Coronary artery (tissue), 2 donors: Measurements from ENCODE around the gene ACOX3.

Experiments used
- DNase-seq: peaks from one replicate; pipeline ENCODE4 v3.0.0-alpha.2; 2017; ENCODE audit warnings: low spot score
- H3K27ac ChIP-seq, 2 donors: fragments of 200-600 bp; sonication (generic); one replicate each; pipeline ENCODE4 v1.5.1; 2016 to 2019
- H3K4me3 ChIP-seq: fragments of 200-600 bp; sonication (generic); 2 replicates; pipeline ENCODE4 v1.5.1; 2016; ENCODE audit warnings: mild to moderate bottlenecking, moderate library complexity
- CTCF ChIP-seq: fragments of 200-600 bp; sonication (generic); IDR thresholded peaks from one replicate; pipeline ENCODE4 v1.5.1; 2019; ENCODE audit warnings: antibody characterized with exemption

Gene ACOX3

GRCh38 chr4:8394061-8394519 lies 46.4 kb downstream of the ACOX3 start:
- Histone ChIP-seq H3K4me3 (peak overlapping the region; percentile 24), H3K27ac (peak overlapping the region; percentile 3 to 69)
- DNase-seq: no peak
- no peak for TF ChIP-seq CTCF

GRCh38 chr4:8393593-8394038 lies 46.9 kb downstream of the ACOX3 start:
- Histone ChIP-seq H3K27ac (peak overlapping the region; percentile 3 to 69), H3K4me3 (peak overlapping the region; percentile 24)
- DNase-seq: peak; percentile 86
- no peak for TF ChIP-seq CTCF

- Histone ChIP-seq H3K4me3 (no peak overlapping the region), H3K27ac (peak overlapping the region in 1 of 2 donors; percentile 18)
- no peak for DNase-seq
- TF ChIP-seq CTCF: no peak
Observed at GRCh38 chr4:8392591-8393190, 47.8 kb downstream of the ACOX3 start.

- DNase-seq: no peak
- H3K27ac ChIP-seq: no peak overlapping the region
- no peak for TF ChIP-seq CTCF
Observed at GRCh38 chr4:8391972-8392371, 48.6 kb downstream of the ACOX3 start.

GRCh38 chr4:8391071-8391470 lies 49.5 kb downstream of the ACOX3 start:
- Histone ChIP-seq H3K4me3 (no peak overlapping the region), H3K27ac (no peak overlapping the region)
- TF ChIP-seq CTCF: no peak
- DNase-seq: no peak

More at GRCh38 chr4:8391972-8392371, 48.6 kb downstream of the ACOX3 start:
- no peak overlapping the region for H3K4me3 ChIP-seq

GRCh38 chr4:8390577-8390976 lies 49.9 kb downstream of the ACOX3 start:
- no peak overlapping the region for H3K27ac ChIP-seq
- TF ChIP-seq CTCF: no peak
- DNase-seq: no peak
- H3K4me3 ChIP-seq: no peak overlapping the region

- Histone ChIP-seq H3K4me3 (no peak overlapping the region), H3K27ac (no peak overlapping the region)
- DNase-seq: no peak
- no peak for TF ChIP-seq CTCF
Observed at GRCh38 chr4:8388528-8388870, 52.0 kb downstream of the ACOX3 start.
